NOMO-1 treated with DMSO at 0.1 percent for 48 hours (cell line): ENCODE data around the gene TNFAIP8L1.
"Not testable (repeated sequence)": the region's sequence is repeated elsewhere in the genome, so short reads cannot be mapped to it uniquely, and the experiment has no call there.

Experiments used
- DNase-seq: peaks from one replicate; lab custom pipeline; 2025; ENCODE audit not compliant: unreplicated experiment; lab: John Stamatoyannopoulos, UW

Gene TNFAIP8L1

DNA sequence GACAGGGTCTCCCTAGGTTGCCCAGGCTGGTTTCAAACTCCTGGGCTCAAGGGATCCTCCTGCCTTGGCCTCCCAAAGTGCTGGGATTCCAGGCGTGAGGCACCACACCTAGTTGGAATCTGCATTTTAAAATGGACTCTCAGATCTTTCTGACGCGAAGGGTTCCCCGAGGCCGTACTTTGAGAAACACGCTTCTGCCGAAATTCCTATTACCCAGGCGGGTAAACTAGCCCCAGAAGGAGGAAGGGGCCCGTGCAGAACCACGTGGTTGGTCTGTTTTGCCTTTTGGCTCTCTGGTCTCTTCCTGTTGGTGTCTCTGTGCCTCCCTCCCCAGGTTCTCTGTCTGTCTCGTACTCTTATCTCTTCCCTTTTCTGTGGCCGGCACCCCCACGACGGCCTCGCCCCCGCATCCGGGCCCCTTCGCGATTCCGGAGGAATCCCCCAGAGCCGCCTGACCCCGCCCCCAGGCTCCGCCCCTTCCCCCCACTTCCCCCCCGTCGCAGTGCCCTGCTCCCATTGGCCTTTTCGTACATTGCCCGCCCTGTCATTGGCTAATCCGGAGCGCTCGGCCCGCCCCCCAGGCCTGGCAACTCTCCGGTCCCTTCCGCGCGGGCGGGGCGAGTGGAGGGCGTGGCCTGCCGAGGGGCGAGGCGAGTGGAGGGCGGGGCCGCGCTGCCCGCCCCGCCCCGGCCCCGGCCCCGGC, at the start of gene TNFAIP8L1:
TSS of gene TNFAIP8L1 (plus strand) at position 689 of the 703 bp plus-strand sequence. CDS start 12,354 bp downstream, outside the sequence.
- peak; percentile 99 for DNase-seq

DNA sequence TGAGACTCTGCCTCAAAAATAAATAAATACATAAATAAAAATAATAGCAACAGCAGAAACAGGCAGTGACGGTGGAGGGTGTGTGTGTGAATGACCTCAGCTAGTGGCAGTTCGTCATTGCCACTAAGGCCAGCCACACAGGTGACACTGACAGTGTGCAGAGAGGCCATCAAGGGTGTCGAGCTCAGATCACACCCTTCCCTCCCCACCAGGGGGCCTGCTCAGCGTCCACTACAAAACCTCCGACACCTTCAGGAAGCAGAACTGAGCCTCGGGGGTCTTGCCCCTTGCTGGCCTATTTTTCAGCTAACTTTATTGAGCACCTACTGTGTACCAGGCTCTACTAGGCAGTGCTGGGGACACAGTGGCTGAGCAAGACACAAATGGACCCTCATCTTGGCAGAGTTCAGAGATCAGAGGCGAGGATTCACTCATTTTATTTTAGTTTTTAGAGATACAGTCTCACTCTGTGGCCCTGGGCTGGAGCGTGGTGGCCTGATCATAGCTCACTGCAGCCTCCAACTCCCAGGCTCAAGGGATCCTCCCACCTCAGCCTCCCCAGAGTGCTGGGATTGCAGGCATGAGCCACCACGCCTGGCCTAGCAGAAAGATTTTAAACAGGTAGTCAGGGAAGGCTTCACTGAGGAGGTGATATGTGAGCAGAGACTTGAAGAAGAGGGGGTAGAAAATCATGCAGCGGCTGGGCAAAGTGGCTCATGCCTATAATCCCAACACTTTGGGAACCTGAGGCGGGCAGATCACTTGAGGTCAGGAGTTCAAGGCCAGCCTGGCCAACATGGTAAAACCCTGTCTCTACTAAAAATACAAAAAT, 49.5 kb upstream of the TNFAIP8L1 start:
- peak; percentile 49 for DNase-seq

DNA sequence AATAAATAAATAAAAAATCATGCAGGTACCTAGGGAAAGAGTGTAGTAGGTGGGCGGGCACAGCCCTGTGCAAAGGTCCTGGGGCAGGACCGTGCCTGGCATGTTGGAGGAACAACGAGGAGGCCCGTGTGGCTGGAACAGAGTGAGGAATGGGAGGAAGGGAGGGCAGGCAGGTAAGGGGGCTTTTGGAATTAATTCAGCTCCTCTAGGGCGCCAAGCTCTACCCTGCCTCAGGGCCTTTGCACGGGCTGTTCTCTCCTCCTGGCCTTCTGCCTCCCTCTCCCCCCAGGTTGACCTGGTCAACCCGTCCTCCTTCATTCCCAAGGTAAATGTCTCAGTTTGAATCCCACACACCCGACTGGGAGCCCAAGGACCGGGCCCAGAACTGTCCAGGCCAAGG, 48.8 kb upstream of the TNFAIP8L1 start:
- DNase-seq: no peak

DNA sequence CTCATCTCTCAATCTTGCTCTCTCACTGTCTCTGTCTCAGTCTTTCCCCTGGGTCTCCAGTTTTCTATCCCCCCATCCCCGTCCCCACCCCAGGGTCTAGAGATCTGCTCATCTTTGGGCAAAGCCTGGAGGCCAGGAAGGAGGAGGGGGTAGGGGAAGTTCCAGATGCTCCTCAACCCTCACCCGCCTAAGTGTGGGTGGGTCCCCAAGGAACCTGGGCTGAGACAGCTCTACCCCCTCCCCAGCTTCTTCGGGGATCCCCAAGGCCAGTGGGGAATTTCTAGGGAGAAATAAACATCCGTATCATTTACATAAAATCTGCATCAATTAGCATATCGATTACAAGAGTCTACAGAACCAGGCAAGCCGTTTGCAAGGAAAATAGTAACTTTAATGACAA, 48.0 kb upstream of the TNFAIP8L1 start:
- no peak for DNase-seq

DNA sequence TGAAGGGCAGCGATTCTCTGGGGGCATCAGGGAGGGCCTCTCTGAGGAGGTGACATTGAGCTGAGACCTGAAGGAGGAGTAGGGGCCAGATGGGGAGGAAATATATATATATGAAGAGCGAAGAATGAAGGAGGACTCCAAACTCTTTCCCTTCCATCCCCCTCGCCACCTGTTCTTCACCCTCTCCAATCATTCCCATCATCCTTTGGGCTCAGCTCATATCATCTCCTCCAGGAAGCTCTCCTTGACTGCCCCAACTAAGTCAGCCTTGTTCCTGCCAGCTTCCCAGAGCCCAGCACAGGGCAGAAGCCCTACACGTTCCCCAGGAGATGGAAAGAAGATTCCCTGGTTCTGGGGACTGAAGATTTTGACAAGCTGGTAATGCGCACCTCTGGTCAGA, 46.9 kb upstream of the TNFAIP8L1 start:
- no peak for DNase-seq

DNA sequence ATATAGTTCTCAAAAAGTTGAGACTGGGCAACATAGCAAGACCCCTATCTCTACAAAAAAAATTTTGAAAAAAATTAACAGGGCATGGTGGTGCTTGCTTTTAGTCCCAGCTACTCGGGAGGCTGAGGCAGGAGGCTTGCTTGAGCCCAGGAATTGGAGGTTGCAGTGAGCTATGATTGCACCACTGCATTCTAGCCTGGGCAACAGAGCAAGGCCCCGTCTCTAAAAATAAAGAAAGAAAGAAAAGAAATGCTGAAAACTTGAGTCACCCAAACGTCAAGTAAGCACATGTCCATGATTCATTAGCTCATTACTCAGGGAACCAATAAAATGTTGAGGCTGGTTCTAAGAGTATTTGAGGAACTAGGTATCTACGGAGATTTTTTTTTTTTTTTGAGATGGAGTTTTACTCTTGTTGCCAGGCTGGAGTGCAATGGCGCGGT, 45.9 kb upstream of the TNFAIP8L1 start:
- peak; percentile 95 for DNase-seq

DNA sequence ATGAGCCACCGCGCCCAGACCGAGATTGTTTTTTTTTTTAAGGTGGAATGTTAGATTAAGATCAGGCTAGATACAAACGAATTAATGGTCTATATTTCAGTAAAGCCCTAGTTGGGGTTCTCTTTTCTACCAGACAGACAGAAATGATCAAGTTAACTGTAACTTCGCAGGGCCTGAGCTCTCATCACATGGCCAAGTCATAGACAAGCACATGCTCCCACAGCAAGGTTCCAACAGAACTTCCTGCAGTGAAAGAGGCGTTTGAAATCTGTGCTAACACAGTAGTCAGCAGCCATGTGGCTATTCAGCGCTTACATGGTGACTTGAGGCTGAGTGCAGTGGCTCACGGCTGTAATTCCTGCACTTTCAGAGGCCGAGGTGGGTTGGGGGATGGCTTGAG, 45.1 kb upstream of the TNFAIP8L1 start:
- no peak for DNase-seq

DNA sequence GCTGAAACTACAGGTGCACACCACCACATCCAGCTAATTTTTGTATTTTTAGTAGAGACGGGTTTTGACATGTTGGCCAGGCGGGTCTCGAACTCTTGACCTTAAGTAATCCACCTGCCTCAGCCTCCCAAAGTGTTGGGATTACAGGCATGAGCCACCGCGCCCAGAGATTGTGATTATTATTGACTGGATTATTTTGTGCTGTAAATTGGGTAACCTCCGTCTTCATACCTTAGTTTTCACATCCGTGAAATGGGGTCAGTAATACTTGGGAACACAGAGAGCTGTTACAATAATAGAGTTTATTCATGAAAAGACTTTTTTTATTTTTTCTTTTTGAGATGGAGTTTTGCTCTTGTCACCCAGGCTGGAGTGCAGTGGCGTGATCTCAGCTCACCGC, 44.2 kb upstream of the TNFAIP8L1 start:
- not testable (repeated sequence) for DNase-seq

DNA sequence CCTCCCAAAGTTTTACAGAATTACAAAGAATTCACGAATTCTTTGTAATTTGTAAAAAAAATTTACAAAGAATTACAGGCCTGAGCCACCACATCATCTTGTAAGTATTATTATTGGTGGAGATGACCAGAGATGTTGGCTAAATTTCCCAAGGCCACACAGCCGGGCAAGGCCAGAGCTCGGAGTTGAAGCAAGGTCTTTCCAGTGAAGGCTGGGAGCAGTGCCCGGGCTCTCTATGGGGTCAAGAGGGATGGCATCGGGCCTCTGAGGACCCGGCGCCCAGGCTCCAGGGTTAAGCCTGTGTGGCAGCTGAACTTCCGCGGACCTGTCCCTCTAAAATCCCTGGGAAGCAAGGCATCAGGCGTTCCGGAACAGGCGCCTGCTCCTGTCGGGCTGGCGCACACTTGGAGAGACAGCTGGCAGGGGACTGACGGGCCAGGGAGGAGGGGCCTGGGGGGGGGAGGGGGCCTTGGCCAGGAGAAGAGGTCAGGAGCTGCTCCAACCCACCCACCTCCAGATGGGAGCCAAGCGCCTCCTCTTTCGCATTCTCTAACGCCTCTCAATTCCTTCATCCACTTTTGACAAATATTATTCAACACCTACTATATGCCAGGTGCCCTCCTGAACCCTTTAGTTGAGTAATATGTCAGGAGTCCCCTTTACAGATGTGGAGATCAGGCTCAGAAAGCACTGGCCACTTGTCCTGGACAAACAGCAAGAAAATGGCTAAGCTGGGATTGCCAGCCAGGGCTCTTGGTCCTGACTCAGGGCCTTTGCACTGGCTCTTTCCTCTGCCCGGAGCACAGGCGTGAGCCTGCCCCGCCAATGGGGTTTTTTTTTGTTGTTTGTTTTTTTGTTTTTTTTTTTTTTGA, 43.0 kb upstream of the TNFAIP8L1 start:
- no peak for DNase-seq

DNA sequence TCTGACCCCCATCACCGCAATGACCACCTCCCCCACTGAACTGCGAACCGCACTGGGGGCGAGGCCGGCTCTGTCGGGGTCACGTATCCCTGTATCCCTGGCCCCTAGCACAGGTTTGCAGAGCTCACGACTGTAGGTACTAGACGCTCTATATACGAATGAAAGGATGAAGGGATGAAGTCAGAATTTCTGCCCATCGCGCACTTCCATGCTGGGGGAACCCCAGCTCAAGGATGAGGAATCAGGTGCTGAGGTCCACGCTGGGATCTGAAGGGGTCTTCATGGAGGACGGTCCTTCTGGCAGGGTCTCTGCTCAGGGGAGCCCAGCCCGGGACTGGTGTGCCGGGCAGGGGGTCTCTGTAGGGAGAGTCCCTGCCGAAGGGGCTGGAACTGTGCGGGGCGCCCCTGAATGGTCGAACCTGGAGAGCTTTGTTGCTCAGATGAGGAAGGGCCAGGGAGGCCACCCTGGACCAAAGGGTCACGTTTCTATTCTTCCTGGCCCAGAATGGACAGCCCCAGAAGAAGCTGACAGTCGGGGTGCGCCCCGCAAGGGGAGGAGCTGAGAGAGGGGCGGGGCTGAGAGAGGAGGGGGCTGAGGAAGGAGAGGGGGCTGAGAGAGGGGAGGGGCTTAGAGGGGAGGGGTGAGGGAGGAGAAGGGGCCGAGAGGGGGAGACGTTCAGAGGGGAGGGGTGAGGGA, 41.9 kb upstream of the TNFAIP8L1 start:
- no peak for DNase-seq

DNA sequence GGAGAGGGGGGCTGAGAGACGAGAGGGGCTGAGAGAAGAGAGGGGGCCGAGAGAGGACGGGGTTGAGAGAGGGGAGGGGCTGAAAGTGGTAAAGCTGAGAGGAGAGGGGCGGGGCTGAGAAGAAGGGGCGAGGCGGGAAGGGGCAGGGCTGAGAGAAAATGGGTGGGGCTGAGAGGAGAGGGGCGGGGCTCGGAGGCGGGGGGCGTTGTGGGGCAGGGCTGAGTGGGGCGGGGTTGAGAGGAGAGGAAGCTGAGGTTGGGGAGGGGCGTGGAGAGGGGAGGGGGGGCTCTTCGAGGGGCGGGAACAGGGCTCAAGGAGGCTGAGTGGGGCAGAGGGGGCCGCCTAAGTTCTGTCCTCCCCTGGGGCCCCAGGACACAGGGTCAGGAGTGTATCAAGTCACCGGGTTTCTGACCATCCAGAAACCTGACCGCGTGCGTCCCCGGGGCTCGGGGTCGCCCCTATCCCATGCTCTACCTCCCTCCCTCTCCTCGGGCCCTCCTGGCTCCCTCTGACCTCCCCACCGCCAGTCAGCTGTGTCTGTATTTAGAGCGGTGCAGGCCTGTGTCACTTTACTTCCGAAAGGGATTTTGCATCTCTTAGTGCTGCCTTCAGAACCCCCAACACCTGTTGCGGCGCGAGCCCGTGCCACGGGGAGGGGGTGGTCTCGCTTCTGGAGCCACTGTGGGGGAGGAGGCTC, 41.2 kb upstream of the TNFAIP8L1 start:
- peak; percentile 64 for DNase-seq

DNA sequence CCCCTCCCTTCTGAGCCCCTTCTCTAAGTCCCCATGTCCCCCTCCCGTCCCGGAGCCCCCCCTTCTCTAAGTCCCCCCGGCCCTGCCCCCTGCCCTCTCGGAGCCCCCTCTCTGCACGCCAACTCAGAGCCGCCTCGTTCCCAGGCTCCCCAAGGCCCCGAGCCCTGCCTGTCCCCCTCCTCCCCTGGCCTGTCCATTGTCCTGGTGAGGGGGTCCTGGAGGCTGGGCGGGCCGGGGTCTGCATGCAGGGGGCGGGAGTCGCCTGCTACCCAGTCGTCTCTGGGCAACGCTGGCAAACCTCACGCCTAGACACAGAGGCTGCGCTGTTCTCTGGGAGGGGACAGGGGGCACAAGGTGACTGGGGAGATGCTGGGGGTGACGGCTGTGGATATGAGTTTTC, 40.6 kb upstream of the TNFAIP8L1 start:
- no peak for DNase-seq

DNA sequence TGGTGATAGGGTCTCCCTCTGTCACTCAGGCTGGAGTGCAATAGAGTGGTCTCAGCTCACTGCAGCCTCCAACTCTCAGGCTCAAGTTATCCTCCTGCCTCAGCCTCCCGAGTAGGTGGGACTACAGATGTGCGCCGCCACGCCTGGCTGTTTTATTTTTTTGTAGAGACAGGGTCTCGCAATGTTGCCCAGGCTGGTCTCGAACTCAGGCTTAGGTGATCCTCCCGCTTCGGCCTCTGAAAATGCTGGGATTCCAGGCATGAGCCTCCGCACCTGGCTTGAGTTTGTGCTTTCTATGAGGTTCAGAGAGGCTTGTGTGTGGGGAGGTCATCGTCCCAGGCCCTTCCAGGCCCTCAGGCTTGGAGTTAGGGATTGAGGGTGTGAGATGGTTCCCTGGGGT, 39.2 kb upstream of the TNFAIP8L1 start:
- DNase-seq: no peak

DNA sequence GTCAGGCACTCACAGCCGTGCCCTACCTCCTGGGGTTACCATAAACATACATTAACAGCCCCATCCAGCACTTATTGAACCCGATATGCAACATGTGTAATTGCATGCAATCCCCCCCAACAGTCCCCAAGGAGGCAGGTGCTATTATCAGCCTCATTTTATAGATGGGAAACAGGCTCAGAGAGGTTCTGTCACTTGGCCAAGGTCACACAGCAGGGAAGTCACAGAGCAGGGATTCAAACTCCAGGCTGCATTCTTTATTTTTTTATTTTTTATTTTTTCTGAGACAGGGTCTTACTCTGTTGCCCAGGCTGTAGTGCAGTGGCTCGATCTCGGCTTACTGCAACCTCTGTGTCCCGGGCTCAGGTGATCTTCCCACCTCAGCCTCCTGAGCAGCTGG, 38.4 kb upstream of the TNFAIP8L1 start:
- no peak for DNase-seq

DNA sequence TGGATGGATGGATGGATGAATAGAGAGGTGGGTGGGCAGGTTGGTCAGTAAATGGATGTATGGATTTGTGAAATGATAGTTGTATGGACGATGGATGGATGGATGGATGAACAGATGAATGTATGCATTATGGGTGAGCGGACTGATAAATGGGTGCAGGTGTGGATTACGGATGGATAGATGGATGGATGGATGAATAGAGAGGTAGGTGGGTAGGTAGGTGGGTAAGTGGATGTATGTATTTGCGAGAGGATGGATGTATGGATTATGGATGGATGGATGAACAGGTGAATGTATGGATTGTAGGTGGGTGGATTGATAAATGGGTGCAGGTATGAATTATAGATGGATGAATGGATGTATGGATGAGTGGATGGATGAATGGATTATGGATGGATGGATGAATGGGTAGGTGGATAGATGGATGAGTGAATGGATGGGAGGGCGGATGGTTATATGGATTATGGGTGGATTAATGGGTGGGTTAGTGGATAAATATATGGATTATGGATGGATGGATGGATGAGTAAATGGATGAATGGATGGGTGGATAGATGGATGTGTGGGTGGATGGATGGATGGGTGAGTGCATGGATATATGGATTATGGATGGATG, 37.0 kb upstream of the TNFAIP8L1 start:
- DNase-seq: no peak

DNA sequence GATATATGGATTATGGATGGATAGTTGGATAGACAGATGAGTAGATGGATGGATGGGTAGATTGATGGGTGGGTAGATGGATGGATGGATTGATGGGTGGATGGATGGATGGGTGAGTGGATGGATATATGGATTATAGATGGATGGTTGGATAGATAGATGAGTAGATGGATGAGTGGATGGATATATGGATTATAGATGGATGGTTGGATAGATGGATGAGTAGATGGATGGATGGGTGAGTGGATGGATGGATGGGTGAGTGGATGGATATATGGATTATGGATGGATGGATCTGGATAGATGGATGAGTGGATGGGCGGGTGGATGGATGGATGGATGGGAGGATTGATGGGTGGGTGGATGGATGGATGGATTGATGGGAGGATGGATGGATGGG, 36.4 kb upstream of the TNFAIP8L1 start:
- no peak for DNase-seq

DNA sequence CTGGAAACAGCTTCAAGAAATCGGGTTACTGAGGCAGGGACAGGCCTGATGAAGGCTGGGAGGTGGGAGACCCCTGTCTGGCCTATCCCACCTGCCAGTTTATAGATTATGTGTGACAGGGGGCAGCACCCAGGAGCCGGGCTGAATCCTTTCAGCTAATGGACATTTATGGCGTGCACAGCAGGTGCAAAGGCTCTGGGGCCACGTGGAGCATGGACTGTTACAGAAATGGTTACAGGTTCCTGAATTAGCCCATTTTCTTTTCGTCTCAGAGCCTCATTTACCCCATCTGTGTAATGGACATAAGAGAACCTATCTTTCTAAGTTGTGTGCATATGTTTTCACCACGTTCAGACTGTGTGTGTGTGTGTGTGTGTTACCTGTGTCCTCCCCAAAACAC, 34.4 kb upstream of the TNFAIP8L1 start:
- DNase-seq: no peak

DNA sequence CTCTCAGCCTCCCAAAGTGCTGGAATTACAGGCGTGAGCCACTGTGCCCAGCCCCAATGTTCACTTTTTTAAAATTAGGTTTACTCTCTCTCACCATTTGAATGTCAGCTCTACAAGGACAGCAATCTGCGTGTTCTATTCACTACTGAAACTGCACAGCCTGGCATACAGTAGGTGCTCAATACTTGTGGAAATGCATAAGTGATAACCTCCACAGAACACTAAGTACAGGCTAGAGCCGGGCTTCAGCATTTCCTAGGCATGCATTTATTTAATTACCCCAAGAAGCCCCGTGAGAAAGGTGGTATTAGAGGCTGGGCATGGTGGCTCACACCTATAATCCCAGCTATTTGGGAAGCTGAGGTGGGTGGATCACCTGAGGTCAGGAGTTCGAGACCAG, 33.1 kb upstream of the TNFAIP8L1 start:
- DNase-seq: no peak

DNA sequence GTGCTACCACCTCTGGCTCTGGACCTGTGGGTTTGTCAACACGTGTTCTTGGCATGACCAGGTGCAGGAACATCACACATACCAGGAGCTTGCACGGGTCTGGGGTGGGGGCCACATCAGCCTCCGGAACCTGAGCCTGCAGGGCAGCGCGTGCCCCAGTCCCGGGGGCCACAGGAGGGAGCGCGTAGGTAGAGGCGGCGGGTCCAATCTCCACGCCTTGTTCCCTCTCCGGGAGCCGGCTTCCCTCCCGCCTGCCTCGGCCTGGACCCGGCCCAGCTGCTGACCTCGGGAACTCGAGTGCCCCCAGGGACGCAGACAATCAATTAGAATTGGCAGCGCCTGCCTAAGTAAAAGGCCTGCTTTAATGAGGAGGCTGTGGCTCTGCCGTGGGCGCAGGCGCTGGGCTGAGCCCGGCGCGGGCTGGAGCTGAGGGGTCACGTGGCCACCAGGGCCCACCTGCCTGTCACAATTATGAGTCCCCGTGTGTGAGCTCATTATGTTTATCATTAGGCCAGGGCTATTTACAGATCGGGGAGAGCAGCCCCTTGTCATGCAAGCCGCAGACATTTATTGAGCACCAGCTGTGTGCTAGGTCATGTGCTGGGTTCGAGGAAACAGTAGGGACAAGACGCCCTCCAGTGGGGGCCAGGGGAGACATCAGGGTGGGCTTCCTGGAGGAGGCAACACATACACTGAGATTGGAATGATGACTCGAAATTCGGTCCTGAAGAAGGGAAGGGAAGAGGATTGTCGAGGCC, 32.2 kb upstream of the TNFAIP8L1 start:
- no peak for DNase-seq
